Adrenal gland (tissue), 12 donors: ENCODE data around the gene ACADM. TPM values are rescaled to one million over a fixed set of nuclear protein-coding genes. Genes with fewer than 3 reads are reported as not detected.
A peak's percentile ranks its signal among the peaks of the same experiment; 100 is the strongest.

Source experiments
- DNase-seq, 7 donors: peaks; one replicate each; pipeline ENCODE4 v3.0.0-alpha.2; 2019 to 2020
- H3K27ac ChIP-seq, 5 donors: fragments of 200-600 bp; sonication (generic) in 4 of 5; 1 replicate in 3 of 5; 2 replicates in 2 of 5; pipeline versions ENCODE4 v1.5.1 to v1.8.0; 2016 to 2020; ENCODE audit warnings: mild to moderate bottlenecking in 1 of 5
- H3K27me3 ChIP-seq: fragments of 200-600 bp; 2 replicates; pipeline ENCODE4 v1.8.0; 2021
- H3K36me3 ChIP-seq, 2 donors: fragments of 200-600 bp; replicated peaks in 1 of 2; 1 replicate in 1 of 2; 2 replicates in 1 of 2; pipeline versions ENCODE4 v1.5.1 to v1.8.0; 2018 to 2022
- H3K4me1 ChIP-seq, 2 donors: fragments of 200-600 bp; replicated peaks in 1 of 2; 1 replicate in 1 of 2; 2 replicates in 1 of 2; pipeline versions ENCODE4 v1.5.1 to v1.8.0; 2018 to 2021
- H3K4me3 ChIP-seq, 4 donors: fragments of 200-600 bp; sonication (generic) in 3 of 4; one replicate each; pipeline ENCODE4 v1.5.1; 2016 to 2018
- H3K9me3 ChIP-seq, 3 donors: fragments of 200-600 bp; sonication (generic) in 1 of 3; replicated peaks in 1 of 3; 1 replicate in 2 of 3; 2 replicates in 1 of 3; pipeline versions ENCODE4 v1.5.1 to v1.8.0; 2016 to 2021
- CTCF ChIP-seq, 6 experiments: fragments of 450-650 bp in 4 of 6; fragments of 200-600 bp in 2 of 6; sonication (generic) in 1 of 6; IDR thresholded peaks; 1 replicate in 5 of 6; 2 replicates in 1 of 6; pipeline versions ENCODE4 v1.5.1 to v1.8.0; 2016 to 2021; ENCODE audit warnings: antibody characterized with exemption in 6 of 6, mild to moderate bottlenecking in 2 of 6, moderate library complexity in 1 of 6
- POLR2A ChIP-seq, 2 donors: fragments of 450-650 bp; IDR thresholded peaks; one replicate each; pipeline ENCODE4 v1.6.1; 2017; ENCODE audit warnings: antibody characterized with exemption in 2 of 2, mild to moderate bottlenecking in 2 of 2, moderate library complexity in 1 of 2
- WGBS, 4 donors: extraction: QIAGEN DNeasy Blood & Tissue Kit in 2 of 4; methylation state at CpG; one replicate each; pipeline versions ENCODE4 v1.1.5 to v1.1.7; 2013 to 2017; 5-methylcytosine and 5-hydroxymethylcytosine counted together
- intact Hi-C, 2 donors: fragments of 100-400 bp; cut with DNase I; formaldehyde crosslinking; loops; one replicate each; pipeline versions ENCODE4 v1.14.1 to v1.15.0; 2022 to 2023
- polyA plus RNA-seq, 3 donors: library from polyadenylated mRNA; stranded (reverse); fragments of 200-250 nt in 2 of 3; fragments of 350-450 nt in 1 of 3; fragmentation: Illumina TruSeq in 1 of 3; extraction: RNeasy Lipid Tissue Mini Kit (QIAGEN cat#74804) in 1 of 3; gene quantifications; one replicate each; pipeline ENCODE4 v1.2.3, GENCODE V29; 2013 to 2014
- total RNA-seq, 9 donors: library from RNA; depleted of rRNA in 4 of 9; stranded (reverse); fragments of >200 nt in 4 of 9; fragments of 120-200 nt in 1 of 9; fragmentation: NEBNext Ultra II Directional in 1 of 9; extraction: Animal tissue kit (Norgen Biotek cat#: 25700) in 1 of 9; gene quantifications; one replicate each; pipeline versions ENCODE4 v1.1.0 to v1.2.4, GENCODE V29; 2013 to 2023
- donor health status: healthy with polysubstance abuse.
- donor health status: Bipolar disorder and iron deficiency.
- donor health status: DM: yes; HTN: yes; CAD: no.
- donor health status: DM: no; HTN: no; CAD: no.
- donor health status: DM: no; HTN: no; CAD: no.
- donor health status: DM: yes; HTN: yes; CAD: no.

Gene ACADM
- total and polyA plus RNA-seq, 12 donors = 23.1 to 208 (median 101) TPM

DNA sequence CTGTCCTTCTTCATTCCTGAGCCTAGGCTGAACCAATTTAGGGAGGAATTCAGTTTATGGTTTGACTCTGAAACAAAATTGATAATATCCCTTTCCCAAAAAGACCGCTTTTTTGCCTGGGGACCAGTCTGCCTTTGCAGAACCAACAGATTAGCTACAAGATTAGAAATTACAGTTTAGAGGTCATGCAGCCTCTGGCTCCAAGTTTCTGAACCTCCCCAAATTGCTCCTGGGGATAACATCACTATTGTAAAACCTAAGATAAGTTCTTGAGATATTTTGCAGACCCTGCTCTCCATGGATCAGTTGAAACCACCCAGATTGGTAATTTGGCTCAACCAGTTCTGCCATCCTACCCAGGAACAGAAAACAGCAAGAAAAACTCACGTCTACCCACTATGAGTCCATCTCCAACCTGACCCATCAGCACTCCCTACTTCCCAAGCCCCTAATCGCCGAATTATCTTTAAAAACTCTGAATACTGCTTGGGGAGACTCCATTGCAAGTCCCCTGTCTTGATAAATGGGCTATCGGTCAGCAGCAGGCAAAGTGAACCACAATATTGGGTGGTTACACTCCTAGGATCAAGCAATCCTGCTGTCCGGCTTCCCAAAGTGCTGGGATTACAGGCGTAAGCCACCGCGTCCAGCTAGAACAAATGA lies 60.9 kb downstream of the ACADM start:
- Histone ChIP-seq H3K4me1 (peaks cover 28 to 38% of the 10 kb centered on the region in 2 donors), H3K36me3 (peaks cover 0 to 7% of the 10 kb centered on the region in 2 donors), H3K27me3 (no peaks in the 10 kb centered on the region), H3K9me3 (no peaks in the 10 kb centered on the region), H3K4me3 (peak overlapping the region in 3 of 4 donors; percentile 59 to 84 (median 64)), H3K27ac (peak overlapping the region in 4 of 5 donors; percentile 73 to 89 (median 84))
- 10 to 16% (median 13%) methylated on average over 9 of the region's 9 CpGs for WGBS, 4 donors
- DNase-seq = no peak
- intact Hi-C loops = no loop called here
- no peak for TF ChIP-seq POLR2A (IDR thresholded peaks at IDR 0.05)
- TF ChIP-seq CTCF (IDR thresholded peaks at IDR 0.05) = no peak

DNA sequence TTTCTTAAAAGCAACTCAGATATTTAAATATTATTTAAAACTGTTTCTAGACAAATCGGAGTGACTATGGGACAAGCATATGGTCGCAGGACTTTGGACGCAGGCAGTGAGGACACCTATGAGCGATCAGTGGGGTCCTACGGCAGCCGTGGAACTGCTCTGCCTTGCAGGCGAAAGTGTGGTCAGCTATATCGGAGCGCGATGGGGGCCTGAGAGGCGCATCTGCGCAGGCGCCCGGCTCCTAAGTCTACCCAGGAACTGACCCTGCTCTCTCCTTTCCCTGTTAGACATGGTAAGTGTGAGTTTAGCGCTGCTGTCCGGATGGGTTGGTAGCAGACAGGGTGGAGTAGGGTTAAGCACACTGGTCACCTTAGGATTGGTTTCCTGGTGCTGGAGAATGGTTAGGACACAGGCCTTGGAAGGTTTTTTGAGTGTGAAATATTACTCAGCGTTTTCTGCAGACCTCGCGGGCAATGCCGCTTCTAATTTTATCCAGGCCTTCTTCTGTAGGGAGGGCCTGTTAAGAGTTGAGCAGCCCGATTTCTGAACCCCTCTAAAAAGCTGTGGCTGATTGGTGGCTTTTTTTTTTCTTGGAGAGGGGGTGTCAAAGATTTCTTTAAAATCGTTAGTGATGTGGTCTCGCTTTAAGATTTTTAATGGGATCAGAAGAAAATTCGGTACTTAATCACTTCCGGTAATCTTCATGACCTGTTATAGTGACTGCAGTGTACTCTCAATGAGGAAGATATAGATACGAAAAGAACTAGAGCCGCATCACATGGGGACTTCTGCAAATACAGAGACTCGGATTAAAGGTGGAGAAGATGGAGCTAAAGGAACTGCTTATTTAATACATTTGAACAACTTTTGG lies 61.7 kb downstream of the ACADM start, which contains the start of gene RABGGTB:
TSS of gene RABGGTB (plus strand) at position 274 of the 871 bp plus-strand sequence. CDS start at position 290, 16 bp downstream.
- Histone ChIP-seq H3K4me3 (peak within 1 kb of the TSS; percentile 22 to 84 (median 62)), H3K27ac (peak within 1 kb of the TSS; percentile 41 to 89 (median 83)), H3K27me3 (no peaks in the 10 kb centered on the region), H3K4me1 (peaks cover 35 to 46% of the 10 kb centered on the region in 2 donors), H3K9me3 (no peaks in the 10 kb centered on the region), H3K36me3 (peaks cover 0 to 15% of the 10 kb centered on the region in 2 donors)
- intact Hi-C loops = no loop called here
- WGBS, 4 donors = 0 to 2% (median 1%) methylated on average over 22 to 28 of the region's 28 CpGs
- TF ChIP-seq CTCF (IDR thresholded peaks at IDR 0.05) (no peak), POLR2A (IDR thresholded peaks at IDR 0.05) (peak; percentile 75 to 92)
- peak; percentile 94 to 98 (median 95) for DNase-seq

DNA sequence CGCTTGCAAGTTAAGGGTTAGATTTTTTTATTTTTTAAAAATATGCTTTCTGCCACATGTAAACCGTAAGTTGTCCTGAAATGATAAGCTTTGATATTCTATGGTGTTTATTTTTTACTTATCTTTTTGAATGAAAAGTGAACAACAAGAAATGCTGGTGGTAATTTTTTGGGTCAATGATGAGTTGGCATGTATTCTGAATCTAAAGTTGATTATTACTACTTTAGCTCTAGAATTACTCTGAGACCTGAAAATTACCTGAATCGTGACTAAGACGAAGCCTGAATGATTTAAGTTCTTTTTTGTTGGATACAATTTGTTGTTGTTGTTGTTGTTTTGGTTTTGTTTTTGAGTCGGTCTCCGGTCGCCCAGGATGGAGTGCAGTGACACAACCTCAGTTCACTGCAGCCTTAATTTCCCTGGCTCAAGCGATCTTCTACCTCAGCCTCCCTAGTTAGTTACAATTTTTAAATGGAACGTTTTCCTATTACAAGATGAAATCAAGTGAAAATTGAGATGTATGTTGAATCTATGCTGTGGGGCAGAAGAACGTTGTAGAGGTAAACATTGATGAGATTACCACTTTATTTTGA lies 62.5 kb downstream of the ACADM start:
- Histone ChIP-seq H3K9me3 (no peaks in the 10 kb centered on the region), H3K4me3 (peak overlapping the region in 2 of 4 donors; percentile 59 to 84), H3K27me3 (no peaks in the 10 kb centered on the region), H3K4me1 (peaks cover 35 to 54% of the 10 kb centered on the region in 2 donors), H3K36me3 (peaks cover 0 to 23% of the 10 kb centered on the region in 2 donors), H3K27ac (peak overlapping the region in 3 of 5 donors; percentile 73 to 89 (median 83))
- no peak for DNase-seq
- TF ChIP-seq CTCF (IDR thresholded peaks at IDR 0.05) = no peak
- TF ChIP-seq POLR2A (IDR thresholded peaks at IDR 0.05) = no peak
- intact Hi-C loops = no loop called here
- 2 to 4% (median 2%) methylated on average over 10 of the region's 10 CpGs for WGBS, 4 donors

- 9 to 23% (median 15%) methylated on average over 4 of the region's 4 CpGs for WGBS, 4 donors
- no peaks in the 10 kb centered on the region for H3K9me3 ChIP-seq
- intact Hi-C loops = no loop called here
- no peaks in the 10 kb centered on the region for H3K27me3 ChIP-seq
- H3K4me1 ChIP-seq = peaks cover 35 to 54% of the 10 kb centered on the region in 2 donors
- TF ChIP-seq CTCF (IDR thresholded peaks at IDR 0.05) (no peak), POLR2A (IDR thresholded peaks at IDR 0.05) (no peak)
- H3K27ac ChIP-seq = peak overlapping the region in 2 of 5 donors; percentile 45 to 83
- DNase-seq = no peak
- H3K36me3 ChIP-seq = peaks cover 0 to 28% of the 10 kb centered on the region in 2 donors
- peak overlapping the region in 2 of 4 donors; percentile 59 to 84 for H3K4me3 ChIP-seq
These were observed 63.0 kb downstream of the ACADM start for GRCh38 chr1:75787524-75787923.
